H1 (cell line): Measurements from ENCODE around the gene CCSAP.

Experiments
- ASH2L ChIP-seq: fragments of 200-600, 300-600 bp; sonication (generic); IDR thresholded peaks from one replicate; pipeline ENCODE4 v1.7.1; 2017; ENCODE audit warnings: low read length
- CHD2 ChIP-seq: IDR thresholded peaks from 2 replicates; pipeline ENCODE4 v1.6.1; 2012; ENCODE audit warnings: low read length, improper control_type of control experiment
- EGR1 ChIP-seq: IDR thresholded peaks from 2 replicates; pipeline ENCODE4 v1.6.1; 2011; ENCODE audit warnings: low read depth, low read length, borderline replicate concordance
- EP300 ChIP-seq, 2 experiments: IDR thresholded peaks; 1 replicate in 1 of 2; 2 replicates in 1 of 2; pipeline ENCODE4 v1.6.1; 2011 to 2012; ENCODE audit warnings: low read depth in 2 of 2, low read length in 2 of 2, mild to moderate bottlenecking in 2 of 2, borderline replicate concordance in 1 of 2, inconsistent platforms in 1 of 2, moderate library complexity in 1 of 2
- HDAC6 ChIP-seq: IDR thresholded peaks from one replicate; pipeline ENCODE4 v1.7.1; 2012; ENCODE audit warnings: low read depth, mild to moderate bottlenecking, inconsistent platforms, low read length, moderate library complexity
- POLR2AphosphoS5 ChIP-seq: IDR thresholded peaks from 2 replicates; pipeline ENCODE4 v1.6.1; 2011; ENCODE audit warnings: low read depth, low read length
- RFX5 ChIP-seq: IDR thresholded peaks from 2 replicates; pipeline ENCODE4 v1.6.1; 2011; ENCODE audit warnings: low read depth, low read length, improper control_type of control experiment, borderline replicate concordance
- SP2 ChIP-seq: IDR thresholded peaks from 2 replicates; pipeline ENCODE4 v1.6.1; 2012; ENCODE audit warnings: mild to moderate bottlenecking, low read length, inconsistent platforms
- SUZ12 ChIP-seq: fragments of 200-600 bp; sonication (generic); IDR thresholded peaks from 2 replicates; pipeline ENCODE4 v1.6.1; 2012; ENCODE audit warnings: mild to moderate bottlenecking, inconsistent platforms, low read length, moderate library complexity, mixed read lengths
- TAF1 ChIP-seq: IDR thresholded peaks from 2 replicates; pipeline ENCODE4 v1.6.1; 2011; ENCODE audit warnings: mild to moderate bottlenecking, low read depth, low read length
- TF ChIP-seq, protein P1 (sequence below), 3 experiments: IDR thresholded peaks; 1 replicate in 2 of 3; 2 replicates in 1 of 3; pipeline versions ENCODE4 v1.5.1 to v1.6.1; 2011; ENCODE audit warnings: low read length in 3 of 3, mild to moderate bottlenecking in 3 of 3, inconsistent platforms in 2 of 3, low read depth in 1 of 3, moderate library complexity in 1 of 3; ENCODE audit not compliant: insufficient read depth in 1 of 3; ENCODE audit errors: control extremely low read depth in 1 of 3

DNA sequence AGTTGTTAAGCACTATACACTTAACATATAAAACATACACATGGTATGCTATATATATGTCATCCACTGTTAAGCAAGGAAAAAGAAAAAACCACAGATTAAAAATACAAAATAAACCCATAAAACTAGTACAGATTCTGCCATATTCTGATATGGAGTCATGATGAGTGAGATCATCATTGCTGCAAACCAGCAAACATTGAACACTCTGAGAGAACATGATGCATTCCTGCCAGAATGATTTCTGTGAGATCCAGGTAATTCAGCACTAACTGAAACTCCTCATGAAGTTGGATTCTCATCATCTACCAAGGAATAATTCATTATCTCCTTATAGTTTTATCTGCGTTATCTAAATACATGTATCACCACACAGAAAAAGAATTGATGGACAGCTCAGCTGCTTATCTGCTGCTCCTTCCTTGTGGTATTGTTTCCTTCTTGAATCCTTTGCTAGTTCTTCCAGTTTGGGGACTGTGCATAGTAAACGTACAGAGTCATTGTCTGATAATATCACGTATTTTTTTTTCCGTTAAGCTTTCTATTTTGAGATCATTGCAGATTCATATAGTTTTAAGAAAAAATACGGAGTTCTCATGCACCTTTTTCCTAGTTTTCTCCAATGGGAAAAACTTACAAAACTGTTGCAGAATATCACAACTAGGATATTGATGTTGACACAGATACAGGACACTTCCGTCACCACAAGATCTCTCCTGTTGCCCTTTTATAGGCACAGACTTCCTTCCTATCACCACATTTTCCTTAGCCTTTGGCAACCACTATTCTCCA lies 62.6 kb downstream of the CCSAP start:
- TF ChIP-seq, protein P1, sequence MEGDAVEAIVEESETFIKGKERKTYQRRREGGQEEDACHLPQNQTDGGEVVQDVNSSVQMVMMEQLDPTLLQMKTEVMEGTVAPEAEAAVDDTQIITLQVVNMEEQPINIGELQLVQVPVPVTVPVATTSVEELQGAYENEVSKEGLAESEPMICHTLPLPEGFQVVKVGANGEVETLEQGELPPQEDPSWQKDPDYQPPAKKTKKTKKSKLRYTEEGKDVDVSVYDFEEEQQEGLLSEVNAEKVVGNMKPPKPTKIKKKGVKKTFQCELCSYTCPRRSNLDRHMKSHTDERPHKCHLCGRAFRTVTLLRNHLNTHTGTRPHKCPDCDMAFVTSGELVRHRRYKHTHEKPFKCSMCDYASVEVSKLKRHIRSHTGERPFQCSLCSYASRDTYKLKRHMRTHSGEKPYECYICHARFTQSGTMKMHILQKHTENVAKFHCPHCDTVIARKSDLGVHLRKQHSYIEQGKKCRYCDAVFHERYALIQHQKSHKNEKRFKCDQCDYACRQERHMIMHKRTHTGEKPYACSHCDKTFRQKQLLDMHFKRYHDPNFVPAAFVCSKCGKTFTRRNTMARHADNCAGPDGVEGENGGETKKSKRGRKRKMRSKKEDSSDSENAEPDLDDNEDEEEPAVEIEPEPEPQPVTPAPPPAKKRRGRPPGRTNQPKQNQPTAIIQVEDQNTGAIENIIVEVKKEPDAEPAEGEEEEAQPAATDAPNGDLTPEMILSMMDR (IDR thresholded peaks at IDR 0.05; ENCODE audit: control extremely low read depth in 1 of 3, insufficient read depth in 1 of 3, low read depth in 1 of 3, low read length in 3 of 3) = no peak
- TF ChIP-seq TAF1 (no peak), POLR2AphosphoS5 (no peak), EGR1 (no peak), RFX5 (no peak), CHD2 (no peak), EP300 (IDR thresholded peaks at IDR 0.05; ENCODE audit: borderline replicate concordance in 1 of 2, low read depth in 2 of 2, low read length in 2 of 2) (no peak), ASH2L (no peak), HDAC6 (no peak), SP2 (no peak), SUZ12 (no peak)
